Measurements from ENCODE around the gene LAPTM5.

Gene LAPTM5

GRCh38 chr1:30775433-30775975 is 17.9 kb upstream of the LAPTM5 start:
- no peak for TF ChIP-seq CTCF (IDR thresholded peaks at IDR 0.05; ENCODE audit: extremely low read depth, missing control alignments)
- DNase-seq (ENCODE audit: low spot score), result no peak

DNA sequence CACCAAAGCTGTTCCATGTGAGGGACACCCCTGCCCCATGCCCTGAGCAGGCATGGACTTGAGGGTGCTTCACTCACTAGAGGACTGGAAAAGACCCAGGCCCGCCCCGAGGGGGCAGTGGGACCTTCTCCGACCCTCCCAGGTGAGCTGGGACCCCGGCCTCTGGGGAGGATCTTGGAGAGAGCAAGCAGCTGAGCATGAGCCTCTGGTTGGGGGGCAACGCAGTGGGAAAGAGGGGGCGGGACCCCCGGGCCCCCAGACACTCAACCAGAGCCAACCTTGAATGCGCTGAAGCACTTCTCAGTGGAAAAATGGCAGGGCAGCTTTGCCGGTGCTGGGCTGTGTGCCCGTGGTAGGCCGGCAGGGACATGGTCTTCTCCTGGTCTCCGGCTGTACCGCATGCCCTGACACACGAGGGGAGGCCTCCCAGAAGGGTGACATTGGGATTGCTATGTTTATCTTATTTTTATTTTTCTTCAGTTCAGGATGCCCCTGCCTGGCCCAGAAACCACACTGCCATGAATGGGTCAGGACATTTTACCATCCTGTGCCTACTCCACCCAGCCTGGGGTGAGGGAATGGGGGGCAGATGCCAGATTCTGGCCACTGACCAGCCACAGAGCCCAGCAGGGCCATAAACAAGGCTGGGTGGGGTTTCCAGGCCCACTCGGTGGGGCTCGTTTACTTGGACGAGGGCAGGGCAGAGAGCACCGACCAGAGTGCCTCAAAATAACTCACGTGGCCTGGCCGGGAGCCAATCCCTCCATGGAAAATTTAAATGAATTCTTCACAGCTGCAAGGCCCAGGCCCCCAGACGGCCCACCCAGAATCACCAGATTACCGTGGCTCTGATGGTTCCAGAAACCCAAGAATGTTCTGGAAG is 17.2 kb upstream of the LAPTM5 start:
- no peak for DNase-seq (ENCODE audit: low spot score)
- TF ChIP-seq CTCF (IDR thresholded peaks at IDR 0.05; ENCODE audit: extremely low read depth, missing control alignments), result no peak

GRCh38 chr1:30773722-30774358 is 16.3 kb upstream of the LAPTM5 start:
- DNase-seq (ENCODE audit: low spot score), result no peak
- no peak for TF ChIP-seq CTCF (IDR thresholded peaks at IDR 0.05; ENCODE audit: extremely low read depth, missing control alignments)

- no peak for TF ChIP-seq CTCF (IDR thresholded peaks at IDR 0.05; ENCODE audit: extremely low read depth, missing control alignments)
- no peak for DNase-seq (ENCODE audit: low spot score)
Observed at GRCh38 chr1:30771005-30771404, 13.4 kb upstream of the LAPTM5 start.

DNA sequence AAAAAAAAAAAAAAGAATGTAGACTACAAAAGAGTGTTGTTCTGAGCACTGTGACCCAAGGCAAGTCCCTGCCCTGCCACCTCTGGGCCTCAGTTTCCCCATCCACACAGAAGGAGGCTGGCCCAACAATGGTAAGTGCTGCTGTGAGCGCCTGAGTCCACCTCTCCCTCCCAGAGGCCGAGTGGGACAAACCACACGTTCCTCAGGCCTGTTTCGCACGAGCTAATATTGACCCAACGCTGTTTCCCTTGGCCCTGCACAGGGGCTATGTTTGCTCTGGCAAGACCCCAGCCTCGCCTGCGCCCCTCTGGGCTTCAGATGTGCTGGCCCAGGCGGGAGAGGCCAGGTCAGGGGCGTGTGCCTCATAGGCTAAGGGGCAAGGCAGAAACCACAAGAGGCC is 12.6 kb upstream of the LAPTM5 start:
- DNase-seq (ENCODE audit: low spot score), result no peak
- no peak for TF ChIP-seq CTCF (IDR thresholded peaks at IDR 0.05; ENCODE audit: extremely low read depth, missing control alignments)

DNA sequence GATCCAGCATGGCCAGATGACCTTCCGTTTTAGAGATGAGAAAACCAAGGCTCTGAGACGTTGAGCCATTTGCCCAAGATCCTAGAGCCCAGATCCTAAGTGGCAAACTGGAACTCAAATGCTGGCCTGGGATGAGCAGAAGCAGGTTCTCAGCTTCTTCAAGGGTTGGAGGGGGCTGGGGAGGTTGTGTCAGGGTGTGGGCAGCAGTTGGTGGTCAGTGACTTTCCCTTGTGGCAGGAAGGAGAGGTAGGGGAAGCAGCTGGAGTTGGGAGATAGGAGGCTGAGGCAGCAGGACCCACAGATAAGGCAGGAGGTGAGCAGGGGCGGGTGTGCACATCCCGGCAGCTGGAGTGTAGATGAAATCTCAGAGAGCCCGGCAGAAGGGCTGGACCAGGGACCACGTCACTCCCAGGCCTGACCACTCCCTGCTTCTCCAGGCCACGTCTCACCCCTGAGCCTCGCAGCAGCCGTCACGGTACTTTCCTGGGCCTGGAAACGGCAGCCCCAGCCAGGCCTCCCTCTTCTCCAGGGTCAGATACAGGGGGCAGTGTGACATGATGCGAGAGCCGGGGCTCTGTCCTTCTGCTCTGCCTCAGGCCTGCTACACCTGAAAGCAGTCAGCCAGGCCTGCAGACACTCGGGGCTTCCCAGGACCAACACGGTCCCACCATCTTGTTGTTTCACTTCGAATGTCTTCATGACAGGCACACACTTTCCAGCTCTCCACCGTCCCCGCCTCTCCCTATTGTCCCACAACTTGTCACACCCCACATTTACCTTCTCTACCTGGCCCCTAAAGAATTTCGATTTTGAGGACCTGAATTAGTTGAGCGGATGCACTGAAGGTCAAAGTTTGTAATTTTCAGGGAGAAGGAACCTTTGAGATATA is 11.5 kb upstream of the LAPTM5 start:
- no peak for TF ChIP-seq CTCF (IDR thresholded peaks at IDR 0.05; ENCODE audit: extremely low read depth, missing control alignments)
- DNase-seq (ENCODE audit: low spot score), result no peak
